SK-N-SH treated with all-trans-retinoic acid at 6 μM for 48 hours (cell line): ENCODE results near the gene PPP4R4.

Experiments
- ARNTL ChIP-seq: fragments of 450-650 bp; formaldehyde crosslinking; IDR thresholded peaks from 2 replicates; pipeline ENCODE4 v1.5.0; 2020; ENCODE audit warnings: low read depth, mild to moderate bottlenecking, moderate library complexity, borderline replicate concordance
- CSDC2 ChIP-seq: fragments of 250-450 bp; sonication (Bioruptor Pico); IDR thresholded peaks from 2 replicates; pipeline ENCODE4 v1.5.0; 2020; ENCODE audit warnings: mild to moderate bottlenecking, moderate library complexity
- GLIS3 ChIP-seq: fragments of 250-450 bp; sonication (Bioruptor Pico); IDR thresholded peaks from 2 replicates; pipeline ENCODE4 v1.5.0; 2020; ENCODE audit warnings: mild to moderate bottlenecking, moderate library complexity
- SNAI2 ChIP-seq: fragments of 250-450 bp; sonication (Bioruptor Pico); IDR thresholded peaks from 2 replicates; pipeline ENCODE4 v1.5.0; 2020; ENCODE audit warnings: mild to moderate bottlenecking, moderate library complexity
- ZFP30 ChIP-seq: fragments of 450-650 bp; formaldehyde crosslinking; IDR thresholded peaks from 2 replicates; pipeline ENCODE4 v1.5.0; 2022; ENCODE audit warnings: mild to moderate bottlenecking, moderate library complexity

DNA sequence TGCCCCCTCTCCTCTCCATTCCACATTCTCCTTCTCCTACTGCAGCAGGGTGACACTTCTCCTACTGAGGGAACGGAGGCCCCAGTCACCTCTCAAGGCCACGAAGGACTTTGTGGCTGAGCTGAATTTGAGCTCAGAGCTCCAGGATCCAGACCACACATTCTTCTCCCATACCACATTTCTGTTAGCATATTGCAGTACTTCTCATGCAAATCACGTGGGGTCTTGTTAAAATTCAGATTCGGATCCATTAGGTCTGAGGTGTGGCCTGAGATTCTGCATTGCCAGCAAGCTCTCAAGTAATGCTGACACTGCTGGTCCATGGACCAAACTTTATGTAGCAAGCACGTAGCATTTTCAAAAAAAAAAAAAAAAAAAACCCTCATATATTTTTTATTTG lies 35.1 kb upstream of the PPP4R4 start:
- no peak for TF ChIP-seq ZFP30 (CRISPR knock-in tag)
- no peak for TF ChIP-seq ARNTL (CRISPR knock-in tag)
- TF ChIP-seq GLIS3 (CRISPR knock-in tag), result no peak
- TF ChIP-seq CSDC2 (CRISPR knock-in tag), result no peak
- TF ChIP-seq SNAI2 (CRISPR knock-in tag), result no peak
